ENCODE data around the gene SMG6.
"Not testable (repeated sequence)": the region's sequence is repeated elsewhere in the genome, so short reads cannot be mapped to it uniquely, and the experiment has no call there.

Gene SMG6

DNA sequence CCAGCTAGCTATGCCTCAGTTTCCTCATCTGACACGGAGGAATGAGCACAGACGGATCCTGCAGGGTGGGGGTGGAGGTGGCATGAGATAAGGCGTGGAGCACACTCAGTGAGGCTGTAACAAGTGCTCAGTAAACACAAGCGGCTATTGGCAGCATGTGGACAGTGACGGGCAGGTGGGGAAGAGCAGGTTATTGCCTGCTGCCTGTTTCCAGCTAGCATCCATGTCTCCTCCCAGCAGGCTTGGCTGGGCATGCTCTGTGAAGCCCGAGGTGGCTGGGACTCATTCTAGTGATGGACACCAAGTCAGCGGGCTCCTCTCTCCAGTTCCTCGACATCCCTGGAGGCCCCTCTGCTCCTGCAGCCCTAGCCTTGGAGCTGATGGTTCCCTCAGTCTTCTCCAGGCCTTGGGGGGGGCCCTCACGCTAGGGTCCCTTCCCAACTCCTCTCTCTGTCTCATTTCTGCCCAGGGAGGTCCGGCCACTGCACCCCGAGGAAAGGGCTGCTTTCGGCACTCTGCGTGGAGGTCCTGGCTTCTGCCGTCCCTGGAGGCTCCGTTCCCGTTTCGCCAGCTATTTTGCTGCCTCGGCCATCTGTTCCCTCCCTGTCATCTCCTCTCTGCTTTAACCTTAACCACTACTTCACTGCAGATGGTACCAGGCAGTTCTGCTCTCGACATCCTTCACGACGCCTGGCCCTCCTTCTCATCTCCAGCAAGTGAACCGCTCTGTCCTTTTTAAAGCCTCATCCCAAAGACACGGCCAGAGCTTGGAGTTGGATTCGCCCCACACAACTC, 284.7 kb downstream of the SMG6 start:
- DNase-seq (ENCODE audit: extremely low read depth in 1 of 2, low read depth in 1 of 2), result no peak

GRCh38 chr17:2017274-2017941, 286.2 kb downstream of the SMG6 start:
- no peak for DNase-seq (ENCODE audit: extremely low read depth in 1 of 2, low read depth in 1 of 2)

DNA sequence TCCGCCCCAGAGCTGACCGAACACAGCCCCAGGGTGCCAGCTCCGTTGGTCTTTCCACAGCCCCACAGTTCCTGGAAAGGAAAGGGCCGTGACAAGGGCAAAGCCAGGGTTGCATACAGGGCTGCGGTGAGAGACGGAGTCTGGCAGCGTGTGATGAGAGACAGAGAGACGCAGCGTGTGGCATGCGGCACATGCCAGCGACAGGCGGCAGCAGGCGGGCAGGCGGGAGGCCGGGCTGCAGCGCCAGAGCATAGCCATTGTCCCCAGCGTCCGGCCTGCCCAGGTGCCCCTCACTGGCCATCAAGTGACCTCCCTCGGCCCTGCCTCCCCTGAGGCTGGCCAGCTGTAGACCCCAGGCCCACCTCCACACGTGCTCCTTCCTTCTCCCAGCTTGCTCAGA, 287.1 kb downstream of the SMG6 start:
- no peak for DNase-seq (ENCODE audit: extremely low read depth in 1 of 2, low read depth in 1 of 2)

DNA sequence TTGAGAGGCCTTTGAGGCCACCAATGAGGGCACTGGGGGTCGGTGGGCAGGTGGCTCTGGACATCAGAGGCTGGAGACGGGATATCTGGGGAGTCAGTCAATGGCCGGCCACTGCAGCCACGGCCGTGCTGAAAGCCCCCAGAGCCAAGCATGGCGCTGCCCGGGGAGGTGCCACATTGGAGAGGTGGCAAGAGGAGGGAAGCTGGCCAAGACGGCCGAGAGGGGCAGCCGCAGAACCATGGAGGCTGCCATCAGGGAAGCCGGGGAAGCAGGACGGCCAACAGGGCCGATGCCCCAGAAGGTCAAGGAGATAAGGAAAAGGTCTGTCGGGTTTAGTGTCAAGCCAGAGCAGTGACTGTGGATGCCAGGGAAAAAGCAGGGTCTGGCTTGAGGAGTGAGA, 288.3 kb downstream of the SMG6 start:
- DNase-seq (ENCODE audit: extremely low read depth in 1 of 2, low read depth in 1 of 2), result no peak

GRCh38 chr17:2013994-2014317, 289.6 kb downstream of the SMG6 start:
- DNase-seq (ENCODE audit: extremely low read depth in 1 of 2, low read depth in 1 of 2), result no peak

DNA sequence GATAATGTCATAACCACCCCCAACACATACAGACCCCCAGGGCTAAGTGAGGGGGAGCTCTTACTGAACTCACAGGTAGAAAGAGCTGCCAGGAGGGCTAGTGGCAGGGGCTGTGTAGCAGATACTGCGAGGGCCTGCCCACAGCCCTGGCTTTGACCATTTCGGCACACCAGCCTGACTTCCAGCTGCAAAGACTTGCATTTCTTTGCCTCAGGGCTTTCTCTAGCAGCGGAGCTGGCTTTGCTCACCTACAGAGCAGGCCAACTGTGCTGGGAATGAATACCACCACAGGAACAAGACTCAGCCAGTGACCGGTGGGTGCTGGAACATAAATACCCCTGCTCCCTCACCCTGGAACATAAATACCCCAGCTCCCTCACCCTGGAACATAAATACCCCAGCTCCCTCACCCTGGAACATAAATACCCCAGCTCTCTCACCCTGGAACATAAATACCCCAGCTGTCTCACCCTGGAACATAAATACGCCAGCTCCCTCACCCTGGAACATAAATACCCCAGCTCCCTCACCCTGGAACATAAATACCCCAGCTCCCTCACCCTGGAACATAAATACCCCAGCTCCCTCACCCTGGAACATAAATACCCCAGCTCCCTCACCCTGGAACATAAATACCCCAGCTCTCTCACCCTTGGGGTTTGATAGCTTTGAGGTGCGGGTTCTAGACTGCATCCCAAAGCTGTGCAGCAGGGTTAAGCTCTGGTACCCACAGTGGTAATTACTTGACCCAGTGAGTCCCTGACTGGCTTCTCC, 290.2 kb downstream of the SMG6 start:
- not testable (repeated sequence) for DNase-seq (ENCODE audit: extremely low read depth in 1 of 2, low read depth in 1 of 2)

DNA sequence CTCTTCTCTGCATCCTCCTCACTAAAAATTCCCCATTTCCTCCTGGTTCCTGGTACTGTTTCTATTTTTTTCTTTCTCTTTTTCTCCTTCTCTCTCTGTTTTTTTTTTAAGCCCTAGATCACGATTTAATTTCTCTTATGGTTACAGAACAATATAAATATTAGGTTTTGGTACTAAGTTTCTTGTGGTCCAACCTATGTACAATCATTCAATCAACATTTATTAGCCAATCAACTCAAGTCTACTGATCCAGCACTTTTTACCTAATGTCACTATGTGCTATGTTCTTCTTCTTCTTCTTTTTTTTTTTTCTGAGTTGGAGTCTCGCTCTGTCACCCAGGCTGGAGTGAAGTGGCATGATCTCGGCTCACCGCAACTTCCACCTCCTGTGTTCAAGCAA, 291.1 kb downstream of the SMG6 start:
- DNase-seq (ENCODE audit: extremely low read depth in 1 of 2, low read depth in 1 of 2), result no peak

GRCh38 chr17:2011411-2012371, 291.9 kb downstream of the SMG6 start:
- no peak for DNase-seq (ENCODE audit: extremely low read depth in 1 of 2, low read depth in 1 of 2)
